AG09319 (cell line): ENCODE results near the gene CXCL12.

ENCODE experiments used
- DNase-seq: peaks from one replicate; pipeline ENCODE4 v3.0.0-alpha.2; 2010; ENCODE audit warnings: low read depth; ENCODE audit errors: extremely low read depth
- TF ChIP-seq, protein P1 (sequence below): IDR thresholded peaks from 2 replicates; pipeline ENCODE4 v1.5.1; 2011; ENCODE audit warnings: low read depth, mild to moderate bottlenecking, inconsistent platforms, low read length, moderate library complexity

The CXCL12 gene

DNA sequence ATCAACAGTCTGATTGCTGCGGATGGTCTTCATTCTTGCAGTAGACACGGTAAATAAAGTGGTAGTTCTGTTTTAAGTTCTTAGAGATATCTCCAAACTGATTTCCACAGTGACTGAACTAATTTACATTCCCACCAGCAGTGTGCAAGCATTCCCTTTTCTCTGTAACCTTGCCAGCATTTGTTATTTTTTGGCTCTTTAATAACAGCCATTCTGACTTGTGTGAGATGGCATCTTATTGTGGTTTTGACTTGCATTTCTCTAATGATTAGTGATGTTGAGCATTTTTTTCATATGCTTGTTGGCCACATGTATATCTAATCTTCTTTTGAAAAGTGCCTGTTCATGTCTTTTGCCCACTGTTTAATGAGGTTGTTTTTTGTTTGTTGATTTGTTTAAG lies 30.2 kb upstream of the CXCL12 start:
- TF ChIP-seq, protein P1, sequence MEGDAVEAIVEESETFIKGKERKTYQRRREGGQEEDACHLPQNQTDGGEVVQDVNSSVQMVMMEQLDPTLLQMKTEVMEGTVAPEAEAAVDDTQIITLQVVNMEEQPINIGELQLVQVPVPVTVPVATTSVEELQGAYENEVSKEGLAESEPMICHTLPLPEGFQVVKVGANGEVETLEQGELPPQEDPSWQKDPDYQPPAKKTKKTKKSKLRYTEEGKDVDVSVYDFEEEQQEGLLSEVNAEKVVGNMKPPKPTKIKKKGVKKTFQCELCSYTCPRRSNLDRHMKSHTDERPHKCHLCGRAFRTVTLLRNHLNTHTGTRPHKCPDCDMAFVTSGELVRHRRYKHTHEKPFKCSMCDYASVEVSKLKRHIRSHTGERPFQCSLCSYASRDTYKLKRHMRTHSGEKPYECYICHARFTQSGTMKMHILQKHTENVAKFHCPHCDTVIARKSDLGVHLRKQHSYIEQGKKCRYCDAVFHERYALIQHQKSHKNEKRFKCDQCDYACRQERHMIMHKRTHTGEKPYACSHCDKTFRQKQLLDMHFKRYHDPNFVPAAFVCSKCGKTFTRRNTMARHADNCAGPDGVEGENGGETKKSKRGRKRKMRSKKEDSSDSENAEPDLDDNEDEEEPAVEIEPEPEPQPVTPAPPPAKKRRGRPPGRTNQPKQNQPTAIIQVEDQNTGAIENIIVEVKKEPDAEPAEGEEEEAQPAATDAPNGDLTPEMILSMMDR, result no peak
- DNase-seq, result no peak

DNA sequence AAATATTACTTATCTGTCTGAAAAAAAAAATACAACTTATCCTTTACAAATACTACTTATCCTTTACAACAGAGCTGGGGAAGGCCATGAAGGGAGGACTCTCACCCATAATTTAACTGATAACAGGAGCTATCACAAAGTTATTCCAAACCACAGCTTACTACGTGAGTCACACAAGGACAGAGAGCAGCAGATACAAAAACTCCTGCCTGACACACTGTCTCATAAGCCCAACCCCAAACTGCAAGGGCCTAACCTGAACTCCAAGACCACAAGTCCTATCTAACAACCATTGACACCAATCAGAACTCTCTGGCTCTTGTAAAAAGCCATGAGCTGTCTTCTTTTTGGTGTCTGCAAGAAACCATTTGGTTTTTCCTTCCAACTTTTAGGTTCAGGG lies 28.5 kb upstream of the CXCL12 start:
- TF ChIP-seq, protein P1, result no peak
- DNase-seq, result no peak

DNA sequence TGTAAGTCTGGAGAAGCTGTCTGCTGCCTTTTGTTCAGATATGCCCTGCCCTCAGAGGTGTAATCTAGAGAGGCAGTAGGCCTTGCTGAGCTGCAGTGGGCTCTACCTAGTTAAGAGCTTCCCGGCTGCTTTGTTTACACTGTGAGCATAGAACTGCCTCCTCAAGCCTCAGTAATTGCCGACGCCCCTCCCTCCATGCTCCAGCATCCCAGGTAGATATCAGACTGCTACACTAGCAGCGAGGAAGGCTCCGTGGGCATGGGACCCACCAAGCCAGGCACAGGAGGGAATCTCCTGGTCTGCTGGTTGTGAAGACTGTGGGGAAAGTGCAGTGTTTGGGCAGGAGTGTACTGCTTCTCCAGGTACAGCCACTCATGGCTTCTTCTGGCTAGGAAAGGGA lies 26.4 kb upstream of the CXCL12 start:
- TF ChIP-seq, protein P1, result no peak
- no peak for DNase-seq

DNA sequence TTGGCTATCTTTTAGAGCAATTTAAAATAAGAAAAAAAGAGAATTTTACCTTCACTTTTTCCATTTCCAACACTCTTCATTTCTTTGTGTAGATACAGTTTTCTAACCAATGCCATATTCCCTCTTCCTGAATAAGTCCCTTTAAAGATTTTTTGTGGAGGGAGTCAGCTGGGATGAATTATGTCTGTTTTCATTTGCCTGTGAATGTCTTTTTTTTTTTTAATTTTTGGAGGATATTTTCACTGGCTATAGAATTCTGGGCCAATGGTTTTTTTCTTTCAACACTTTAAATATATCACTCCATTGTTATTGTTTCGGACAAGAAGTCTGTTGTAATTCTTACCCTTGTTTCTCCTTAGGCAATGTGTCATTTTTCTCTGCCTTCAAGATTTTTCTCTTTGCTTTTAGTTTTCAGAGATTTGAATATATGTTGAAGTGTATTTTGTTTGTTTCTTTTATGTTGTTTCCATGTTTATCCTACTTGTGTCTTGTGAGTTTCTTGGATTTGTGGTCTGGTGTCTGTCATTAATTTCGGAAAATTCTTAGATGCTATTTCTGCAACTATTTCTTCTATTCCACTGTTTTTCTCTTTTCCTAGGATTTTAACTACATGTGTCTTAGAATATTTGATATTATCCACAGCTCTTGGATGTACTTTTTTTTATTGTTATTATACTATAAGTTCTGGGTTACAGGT lies 20.0 kb upstream of the CXCL12 start:
- no peak for DNase-seq
- TF ChIP-seq, protein P1, result no peak

DNA sequence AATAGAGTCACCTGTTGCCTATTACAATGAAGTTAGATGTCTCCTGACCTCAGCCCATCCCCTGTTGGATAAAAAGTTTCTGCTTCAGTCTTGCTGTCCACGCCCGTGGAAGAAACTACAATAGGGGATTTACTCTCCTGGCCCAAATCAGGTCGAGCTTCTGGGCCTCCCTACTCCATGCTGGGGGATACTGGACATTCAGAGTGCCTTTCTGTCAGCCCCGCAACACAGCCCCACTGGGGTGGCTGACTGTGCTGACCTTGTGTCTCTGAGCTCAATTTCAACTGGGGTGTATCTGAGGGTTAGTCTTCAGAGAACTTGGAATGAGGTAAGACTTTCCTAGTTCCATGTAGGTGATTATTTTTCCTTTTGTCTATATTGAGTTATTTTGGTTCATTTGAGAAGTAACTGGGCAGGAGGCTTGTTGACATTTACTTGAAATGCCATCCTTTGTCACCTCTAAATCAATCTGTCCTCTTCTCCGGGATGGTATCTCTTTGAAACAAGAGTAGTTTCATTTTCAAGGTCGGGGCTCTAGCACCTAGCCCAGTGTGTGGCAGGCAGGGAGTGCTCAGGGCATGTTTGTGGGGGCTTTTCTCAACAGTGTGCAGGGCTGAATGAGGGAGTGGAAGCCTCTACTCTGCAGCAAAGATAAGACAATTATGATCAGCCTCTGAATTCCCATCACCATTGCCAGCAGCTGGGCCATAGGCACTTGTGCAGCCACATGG lies 17.7 kb upstream of the CXCL12 start:
- TF ChIP-seq, protein P1, result no peak

DNA sequence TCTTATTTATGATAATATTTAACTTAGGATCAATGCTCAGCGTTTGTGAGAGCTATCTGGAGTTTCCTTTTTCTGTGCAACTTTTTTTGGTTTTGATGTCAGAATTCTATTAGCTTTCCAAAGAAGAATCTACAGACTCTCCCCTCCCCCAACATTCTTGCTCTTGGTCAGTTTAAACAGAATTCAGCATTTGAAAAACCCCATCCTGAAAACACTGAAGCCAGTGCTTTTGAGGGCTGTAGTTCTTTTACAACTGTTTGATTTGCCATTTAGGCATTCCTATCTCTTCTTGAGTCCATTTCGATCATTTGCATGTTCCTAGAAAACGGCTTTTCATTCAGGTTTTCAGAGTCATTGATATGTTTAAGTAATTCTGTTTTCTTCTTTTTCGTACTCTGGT lies 15.6 kb upstream of the CXCL12 start:
- TF ChIP-seq, protein P1, result no peak
- no peak for DNase-seq

More for the DNA sequence above, 17.7 kb upstream of the CXCL12 start:
- no peak for DNase-seq
